ENCODE results near the gene PTX3.

DNA sequence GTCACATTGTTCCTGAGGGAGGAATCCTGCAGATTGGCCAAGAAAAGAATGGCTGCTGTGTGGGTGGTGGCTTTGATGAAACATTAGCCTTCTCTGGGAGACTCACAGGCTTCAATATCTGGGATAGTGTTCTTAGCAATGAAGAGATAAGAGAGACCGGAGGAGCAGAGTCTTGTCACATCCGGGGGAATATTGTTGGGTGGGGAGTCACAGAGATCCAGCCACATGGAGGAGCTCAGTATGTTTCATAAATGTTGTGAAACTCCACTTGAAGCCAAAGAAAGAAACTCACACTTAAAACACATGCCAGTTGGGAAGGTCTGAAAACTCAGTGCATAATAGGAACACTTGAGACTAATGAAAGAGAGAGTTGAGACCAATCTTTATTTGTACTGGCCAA lies 6.1 kb downstream of the PTX3 start:
- TF ChIP-seq, protein P1, sequence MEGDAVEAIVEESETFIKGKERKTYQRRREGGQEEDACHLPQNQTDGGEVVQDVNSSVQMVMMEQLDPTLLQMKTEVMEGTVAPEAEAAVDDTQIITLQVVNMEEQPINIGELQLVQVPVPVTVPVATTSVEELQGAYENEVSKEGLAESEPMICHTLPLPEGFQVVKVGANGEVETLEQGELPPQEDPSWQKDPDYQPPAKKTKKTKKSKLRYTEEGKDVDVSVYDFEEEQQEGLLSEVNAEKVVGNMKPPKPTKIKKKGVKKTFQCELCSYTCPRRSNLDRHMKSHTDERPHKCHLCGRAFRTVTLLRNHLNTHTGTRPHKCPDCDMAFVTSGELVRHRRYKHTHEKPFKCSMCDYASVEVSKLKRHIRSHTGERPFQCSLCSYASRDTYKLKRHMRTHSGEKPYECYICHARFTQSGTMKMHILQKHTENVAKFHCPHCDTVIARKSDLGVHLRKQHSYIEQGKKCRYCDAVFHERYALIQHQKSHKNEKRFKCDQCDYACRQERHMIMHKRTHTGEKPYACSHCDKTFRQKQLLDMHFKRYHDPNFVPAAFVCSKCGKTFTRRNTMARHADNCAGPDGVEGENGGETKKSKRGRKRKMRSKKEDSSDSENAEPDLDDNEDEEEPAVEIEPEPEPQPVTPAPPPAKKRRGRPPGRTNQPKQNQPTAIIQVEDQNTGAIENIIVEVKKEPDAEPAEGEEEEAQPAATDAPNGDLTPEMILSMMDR (IDR thresholded peaks at IDR 0.05) = no peak
- no peak for TF ChIP-seq POLR2A (IDR thresholded peaks at IDR 0.05)
